Hematopoietic multipotent progenitor cell treated with erythropoietin and hydrocortisone succinate and interleukin-3 and kit ligand, for 8 days (in vitro differentiated cells): ENCODE results near the gene CELSR3.

Experiments
- DNase-seq: peaks from one replicate; pipeline ENCODE4 v3.0.0-alpha.2; 2015

Gene CELSR3

GRCh38 chr3:48598323-48599076, 64.2 kb downstream of the CELSR3 start:
- no peak for DNase-seq

DNA sequence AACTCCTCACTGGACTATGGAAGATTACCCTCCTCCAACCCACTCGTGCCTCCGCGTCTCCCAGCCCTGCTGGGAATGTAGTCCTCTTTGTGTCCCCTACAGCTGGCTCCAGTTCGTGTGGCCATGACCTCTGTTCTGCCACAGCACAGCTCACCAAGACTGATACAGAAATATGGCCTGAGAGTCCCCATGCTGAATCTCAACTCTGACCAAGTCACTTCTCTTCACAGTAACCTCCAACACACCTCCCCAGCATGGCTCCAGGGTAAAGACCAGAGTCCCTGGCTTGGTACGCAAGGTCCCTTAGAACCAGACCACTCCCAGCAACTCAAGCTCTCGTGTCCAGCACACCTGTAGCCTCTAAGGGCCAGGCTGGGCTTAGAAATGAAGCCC, 65.3 kb downstream of the CELSR3 start:
- no peak for DNase-seq

GRCh38 chr3:48596676-48597407, 65.8 kb downstream of the CELSR3 start:
- DNase-seq, result no peak

DNA sequence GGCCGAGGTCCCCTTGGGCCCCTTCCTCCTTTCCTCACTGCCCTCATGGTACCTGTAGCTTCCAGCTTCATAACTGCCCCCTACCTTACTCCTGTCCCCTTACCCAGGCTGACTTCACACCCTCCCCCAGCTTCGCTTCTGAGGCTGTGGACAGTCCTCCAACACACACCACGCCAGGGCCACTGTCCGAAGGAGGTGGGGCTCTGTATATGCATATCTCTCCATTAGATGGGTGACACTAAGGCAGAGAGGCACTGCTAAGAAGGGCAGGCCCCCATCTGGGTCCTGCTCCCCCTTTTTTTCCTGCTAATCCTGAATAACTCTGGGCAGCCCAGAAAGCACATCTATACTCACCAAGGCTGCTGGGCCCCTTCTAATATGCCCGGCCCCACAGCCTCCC, 66.5 kb downstream of the CELSR3 start:
- DNase-seq, result no peak

- DNase-seq, result peak; percentile 17
These were observed 67.1 kb downstream of the CELSR3 start for GRCh38 chr3:48595526-48596121.

GRCh38 chr3:48595075-48595525, 67.6 kb downstream of the CELSR3 start, which contains the start of gene COL7A1:
Gene COL7A1, minus strand, starts transcription at chr3:48595329. Its CDS starts 170 bp downstream, at chr3:48595159.
- DNase-seq, result no peak

DNA sequence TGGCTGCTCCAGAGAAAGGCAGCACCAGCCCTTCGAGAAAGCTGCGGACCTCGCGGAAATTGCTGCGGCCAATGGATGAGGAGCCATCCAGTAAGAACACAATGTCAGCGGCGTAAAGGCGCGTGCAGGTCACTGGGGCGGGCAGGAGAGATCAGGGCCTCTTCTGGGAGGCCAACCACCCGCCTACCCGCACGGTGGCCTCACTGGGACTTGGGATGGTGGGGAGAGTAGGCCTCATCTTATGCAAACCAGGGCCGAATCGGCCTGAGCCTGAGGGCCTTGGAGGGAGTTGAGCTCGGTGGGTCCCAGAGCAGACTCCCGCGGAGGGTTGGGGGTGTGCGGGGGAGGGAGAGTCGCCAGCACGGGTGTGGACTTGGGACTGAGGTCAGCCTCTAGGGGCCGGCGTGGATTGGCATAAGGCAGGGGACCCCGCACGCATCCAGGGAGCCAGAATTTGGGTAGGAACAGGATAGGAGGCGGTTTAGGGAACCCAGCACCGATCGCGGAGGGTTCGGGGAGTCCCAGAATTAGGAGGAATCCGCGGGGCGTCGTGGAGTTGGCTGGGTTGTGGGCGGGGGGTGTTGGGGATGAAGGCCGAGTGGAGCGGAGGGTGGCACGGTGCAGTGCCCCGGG, 68.2 kb downstream of the CELSR3 start:
- no peak for DNase-seq

DNA sequence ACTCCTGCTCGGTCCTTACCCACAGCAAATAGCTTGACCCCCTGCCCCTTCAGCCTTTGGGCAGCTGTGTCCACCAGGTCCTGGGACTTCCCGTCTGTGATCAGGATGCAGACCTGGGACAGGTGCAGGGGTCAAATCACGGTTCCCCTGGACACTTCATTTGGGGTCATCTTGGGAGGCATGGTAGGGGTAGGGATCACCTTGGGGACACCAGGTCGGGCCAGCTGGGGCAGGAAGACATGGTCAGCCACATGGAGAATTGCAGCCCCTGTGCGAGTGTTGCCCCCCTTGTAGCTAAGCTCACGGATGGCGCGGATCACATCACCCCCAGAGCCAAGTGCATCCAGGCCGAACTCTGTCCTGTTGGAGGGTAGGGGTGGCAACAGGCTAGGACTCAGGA, 69.3 kb downstream of the CELSR3 start:
- DNase-seq, result no peak

DNA sequence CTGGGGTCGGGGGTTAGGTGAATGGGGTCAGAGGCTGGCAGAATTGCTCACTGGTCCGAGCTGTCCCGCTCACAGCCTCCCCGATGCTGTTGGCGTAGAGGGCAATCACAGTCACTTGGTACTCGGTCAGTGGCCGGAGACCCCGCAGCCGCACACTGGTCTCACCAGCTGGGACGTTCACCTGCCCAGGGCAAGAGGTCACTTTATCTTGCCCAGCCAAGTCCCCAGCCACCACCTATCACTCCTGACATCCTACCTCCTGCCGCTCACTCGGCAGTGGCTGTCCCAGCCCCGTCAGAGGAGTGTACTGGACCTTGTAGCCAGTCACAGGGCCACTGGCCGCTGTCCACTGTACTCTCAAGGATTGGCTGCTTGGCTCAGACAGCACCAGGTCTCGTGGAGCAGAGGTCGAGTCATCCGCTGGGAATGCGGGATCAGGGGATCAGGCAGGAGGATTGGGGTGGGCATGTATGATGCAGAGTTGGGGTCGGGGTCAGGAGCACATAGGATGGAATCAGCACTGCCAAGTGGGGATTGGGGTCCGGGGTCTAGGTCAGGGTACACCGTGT, 70.1 kb downstream of the CELSR3 start:
- no peak for DNase-seq

DNA sequence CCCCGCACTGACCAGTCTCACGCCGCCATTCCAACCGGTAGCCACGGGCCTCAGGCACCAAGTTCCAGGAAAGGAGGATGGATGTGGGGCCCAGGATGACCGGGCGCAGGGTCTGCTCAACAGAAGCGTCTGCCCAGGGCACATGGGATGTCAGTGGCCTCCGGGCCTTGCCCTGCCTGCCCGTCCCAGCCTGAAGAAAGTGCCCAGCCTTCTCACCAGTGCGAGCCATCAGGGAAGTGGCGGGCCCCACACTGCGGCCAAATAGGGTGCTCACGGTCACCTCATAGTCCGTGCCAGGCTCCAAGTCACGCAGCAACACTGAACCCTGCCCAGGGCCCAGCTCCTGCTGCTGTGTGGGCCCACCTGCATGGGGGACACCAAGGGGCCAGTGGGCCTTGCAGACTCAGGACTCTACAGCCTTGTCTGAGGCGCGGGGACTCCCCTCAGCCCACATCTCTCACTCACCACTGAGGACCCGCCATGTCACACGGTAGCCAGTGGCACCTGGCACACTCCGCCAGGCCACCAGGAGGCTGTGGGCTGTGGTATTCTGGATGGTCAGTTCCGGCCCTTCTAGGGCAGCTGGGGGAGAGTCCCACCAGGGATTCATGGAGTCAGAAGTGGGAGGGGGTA, 70.7 kb downstream of the CELSR3 start:
- DNase-seq, result no peak

DNA sequence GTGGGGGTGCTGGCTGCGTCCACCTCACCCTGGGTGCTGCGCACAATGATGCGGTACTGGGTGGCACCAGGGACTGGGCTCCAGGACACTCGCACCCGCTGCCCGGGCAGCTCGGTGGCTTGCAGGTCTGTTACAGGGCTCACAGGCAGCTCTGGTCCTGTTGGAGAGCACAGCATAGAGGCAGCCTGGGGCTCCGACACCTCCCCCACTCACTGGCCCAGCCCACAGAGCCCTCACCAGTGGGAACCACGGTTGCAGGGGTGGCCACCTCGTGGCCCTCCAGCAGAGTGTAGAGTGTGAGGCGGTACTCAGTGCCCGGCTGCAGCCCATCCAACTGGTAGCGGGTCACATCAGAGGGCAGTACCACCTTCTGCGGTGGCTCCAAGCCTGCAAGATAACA, 71.2 kb downstream of the CELSR3 start:
- DNase-seq, result no peak

DNA sequence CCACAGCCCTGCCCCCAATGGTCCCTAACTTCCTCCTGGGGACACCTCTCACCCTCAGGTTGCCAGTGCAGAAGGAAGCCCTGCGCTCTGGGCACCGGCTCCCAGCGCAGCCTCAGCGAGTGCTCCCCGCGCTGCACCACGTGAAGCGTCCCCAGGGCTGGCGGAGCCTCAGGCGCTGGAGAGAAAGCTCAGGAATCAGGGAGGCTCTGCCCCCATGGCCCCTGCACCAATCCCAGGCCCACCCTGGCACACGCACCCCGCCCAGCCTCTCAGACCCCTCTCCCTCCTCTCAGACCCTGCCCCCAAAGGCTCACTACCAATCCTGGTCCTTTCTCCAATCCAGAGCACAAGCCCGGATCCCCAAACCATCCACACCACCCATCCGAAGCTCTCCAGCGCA, 74.5 kb downstream of the CELSR3 start:
- no peak for DNase-seq

DNA sequence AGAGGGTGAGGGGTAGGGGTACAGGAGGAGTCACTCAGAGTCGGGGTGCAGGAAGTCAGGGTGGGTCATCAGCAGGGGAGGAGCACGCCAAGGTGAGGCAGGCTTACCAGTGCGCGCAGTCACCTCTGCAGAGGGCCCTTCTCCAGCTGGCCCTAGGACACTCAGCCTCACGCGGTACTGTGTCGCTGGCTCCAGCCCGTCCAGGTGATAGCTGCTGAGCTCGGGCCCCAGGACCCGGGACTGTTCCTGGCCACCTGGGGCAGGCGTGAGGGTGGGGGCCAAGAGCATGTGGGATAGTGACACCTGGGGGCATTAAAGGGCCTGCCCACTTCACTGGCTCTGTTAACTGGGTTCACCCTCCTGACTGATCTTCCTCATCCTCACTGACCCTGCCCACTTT, 75.0 kb downstream of the CELSR3 start:
- no peak for DNase-seq
